KMS-11 (cell line): ENCODE results near the gene NPLOC4.

ENCODE experiments used
- H2AFZ ChIP-seq: fragments of 200-600 bp; sonication (generic); 2 replicates; pipeline ENCODE4 v1.6.1; 2016; ENCODE audit warnings: antibody characterized with exemption, mixed run types, low read depth
- H3K27ac ChIP-seq: fragments of 200-600 bp; sonication (generic); 2 replicates; pipeline ENCODE4 v1.6.1; 2016; ENCODE audit warnings: mild to moderate bottlenecking, mixed run types
- H3K27me3 ChIP-seq: fragments of 200-600 bp; sonication (generic); 2 replicates; pipeline ENCODE4 v1.6.1; 2017; ENCODE audit warnings: mild to moderate bottlenecking, low read depth, mixed run types, moderate library complexity; ENCODE audit not compliant: insufficient read depth
- H3K36me3 ChIP-seq: fragments of 200-600 bp; sonication (generic); 2 replicates; pipeline ENCODE4 v1.6.1; 2017; ENCODE audit warnings: mild to moderate bottlenecking, mixed run types; ENCODE audit not compliant: insufficient read depth
- H3K4me1 ChIP-seq: fragments of 200-600 bp; sonication (generic); 2 replicates; pipeline ENCODE4 v1.6.1; 2016; ENCODE audit warnings: mild to moderate bottlenecking, low read depth, mixed run types; ENCODE audit not compliant: poor library complexity, severe bottlenecking
- H3K4me2 ChIP-seq: fragments of 200-600 bp; sonication (generic); 2 replicates; pipeline ENCODE4 v1.7.0; 2016; ENCODE audit warnings: mild to moderate bottlenecking, mixed run types
- H3K4me3 ChIP-seq: fragments of 200-600 bp; sonication (generic); IDR thresholded peaks from 2 replicates; pipeline ENCODE4 v1.6.1; 2017; ENCODE audit warnings: low read depth, low read length, mixed read lengths; ENCODE audit not compliant: insufficient read depth
- H3K79me2 ChIP-seq: fragments of 200-600 bp; sonication (generic); 2 replicates; pipeline ENCODE4 v1.6.1; 2016; ENCODE audit warnings: low read depth, mixed run types; ENCODE audit not compliant: insufficient read depth
- H3K9ac ChIP-seq: fragments of 200-600 bp; sonication (generic); 2 replicates; pipeline ENCODE4 v1.6.1; 2016; ENCODE audit warnings: mild to moderate bottlenecking, mixed run types
- H4K20me1 ChIP-seq: fragments of 200-600 bp; sonication (generic); 2 replicates; pipeline ENCODE4 v1.6.1; 2016; ENCODE audit warnings: mild to moderate bottlenecking, mixed run types; ENCODE audit not compliant: insufficient read depth
- TF ChIP-seq, protein P1 (sequence below): fragments of 200-600 bp; sonication (generic); conservative IDR thresholded peaks from 2 replicates; pipeline ENCODE4 v1.6.1; 2017; ENCODE audit warnings: low read depth, mild to moderate bottlenecking, antibody characterized with exemption, low read length, moderate library complexity, mixed read lengths

NPLOC4 gene

DNA sequence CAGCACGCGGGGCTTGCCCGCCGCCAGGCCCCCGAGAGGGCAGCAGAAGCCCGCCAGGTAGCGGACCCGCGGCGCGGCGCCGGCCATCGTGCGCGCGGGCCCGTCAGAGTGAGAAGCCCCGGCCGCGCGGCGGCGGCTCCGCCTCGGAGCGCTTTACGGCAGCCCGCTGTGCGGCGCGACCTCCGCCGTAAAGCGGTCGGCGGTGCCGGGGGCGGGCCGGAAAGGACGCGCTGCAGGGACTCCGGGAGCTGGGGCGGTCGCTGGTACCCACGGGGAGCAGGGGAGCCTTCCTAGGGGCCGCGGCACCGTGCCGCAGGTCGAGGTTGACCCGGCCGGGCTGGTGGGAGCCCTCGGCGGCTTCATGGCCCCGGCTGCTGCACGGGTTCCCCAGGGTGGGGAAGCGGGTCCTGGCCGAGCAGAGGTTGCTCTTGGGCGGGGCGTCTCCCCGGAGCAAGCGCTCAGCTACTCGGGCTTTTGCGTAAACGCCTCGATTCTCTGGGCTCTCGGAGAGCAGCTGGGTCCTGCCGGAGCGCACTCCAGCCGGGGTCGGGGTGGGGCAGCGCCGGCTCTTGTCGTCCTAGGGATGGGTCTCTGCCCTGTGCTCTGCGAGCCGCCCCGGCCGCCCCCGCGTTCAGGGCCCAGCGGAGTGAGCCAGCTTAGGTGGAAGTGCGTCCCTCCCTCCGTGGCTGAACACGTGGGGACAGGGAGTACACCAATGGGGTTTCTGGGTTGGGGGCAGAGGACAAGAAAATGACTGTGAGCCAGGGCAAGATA, 84.5 kb downstream of the NPLOC4 start, which contains the start of gene FAAP100:
Gene FAAP100, minus strand, starts transcription at position 110 of the 774 bp plus-strand sequence. Its CDS starts 23 bp downstream, at position 87.
- no peaks in the 10 kb centered on the region for H4K20me1 ChIP-seq
- peak within 1 kb of the TSS; percentile 98 for H3K4me2 ChIP-seq
- H3K36me3 ChIP-seq, result no peaks in the 10 kb centered on the region; the same call in 1 of the 2 replicates
- TF ChIP-seq, protein P1, sequence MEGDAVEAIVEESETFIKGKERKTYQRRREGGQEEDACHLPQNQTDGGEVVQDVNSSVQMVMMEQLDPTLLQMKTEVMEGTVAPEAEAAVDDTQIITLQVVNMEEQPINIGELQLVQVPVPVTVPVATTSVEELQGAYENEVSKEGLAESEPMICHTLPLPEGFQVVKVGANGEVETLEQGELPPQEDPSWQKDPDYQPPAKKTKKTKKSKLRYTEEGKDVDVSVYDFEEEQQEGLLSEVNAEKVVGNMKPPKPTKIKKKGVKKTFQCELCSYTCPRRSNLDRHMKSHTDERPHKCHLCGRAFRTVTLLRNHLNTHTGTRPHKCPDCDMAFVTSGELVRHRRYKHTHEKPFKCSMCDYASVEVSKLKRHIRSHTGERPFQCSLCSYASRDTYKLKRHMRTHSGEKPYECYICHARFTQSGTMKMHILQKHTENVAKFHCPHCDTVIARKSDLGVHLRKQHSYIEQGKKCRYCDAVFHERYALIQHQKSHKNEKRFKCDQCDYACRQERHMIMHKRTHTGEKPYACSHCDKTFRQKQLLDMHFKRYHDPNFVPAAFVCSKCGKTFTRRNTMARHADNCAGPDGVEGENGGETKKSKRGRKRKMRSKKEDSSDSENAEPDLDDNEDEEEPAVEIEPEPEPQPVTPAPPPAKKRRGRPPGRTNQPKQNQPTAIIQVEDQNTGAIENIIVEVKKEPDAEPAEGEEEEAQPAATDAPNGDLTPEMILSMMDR, result no peak
- H3K4me3 ChIP-seq, result peak within 1 kb of the TSS; percentile 45
- H3K27me3 ChIP-seq, result no peaks in the 10 kb centered on the region
- H2AFZ ChIP-seq, result peak within 1 kb of the TSS; percentile 76
- peak within 1 kb of the TSS; percentile 80 for H3K9ac ChIP-seq
- H3K79me2 ChIP-seq, result peaks cover 20% of the 10 kb centered on the region
- peak within 1 kb of the TSS; percentile 45 for H3K27ac ChIP-seq
- H3K4me1 ChIP-seq, result peaks cover 41% of the 10 kb centered on the region

DNA sequence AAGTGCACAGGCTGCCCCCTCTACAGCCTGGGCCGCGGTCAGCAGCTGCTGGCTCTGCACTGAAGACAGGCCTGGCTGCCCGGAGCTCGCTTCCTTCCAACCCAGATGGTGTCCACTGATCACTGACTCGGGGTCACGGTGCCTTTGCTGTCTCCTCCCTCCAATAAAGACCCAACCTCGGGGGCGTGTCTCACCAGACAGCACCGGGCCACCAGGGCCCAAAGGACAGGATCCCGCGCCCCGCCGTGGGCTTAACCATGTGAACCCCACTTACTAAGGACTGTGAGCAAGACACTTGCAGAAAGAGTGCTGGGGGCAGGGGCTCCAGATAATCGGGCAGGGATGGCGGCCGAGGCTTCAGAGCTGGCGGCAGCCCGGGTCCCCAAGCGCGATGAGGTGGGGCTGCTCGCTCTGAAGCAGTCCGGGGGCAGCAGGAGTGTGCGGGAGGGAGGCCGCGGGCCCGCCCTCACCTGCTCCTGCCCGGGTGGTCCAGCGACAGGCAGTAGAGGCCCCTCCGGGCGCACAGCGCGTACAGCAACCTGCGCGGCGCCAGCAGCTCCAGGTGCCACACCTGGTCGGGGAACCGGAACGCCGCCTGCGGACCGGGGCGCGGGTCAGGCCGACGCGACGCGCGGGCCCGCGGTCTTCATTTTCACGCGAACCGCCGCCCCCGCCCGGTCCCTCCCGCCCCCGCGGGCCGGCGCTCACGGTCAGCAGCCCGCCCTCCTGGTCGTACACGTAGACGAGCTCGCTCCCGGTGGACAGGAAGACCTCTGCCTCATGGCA, 85.3 kb downstream of the NPLOC4 start:
- Histone ChIP-seq H3K36me3 (no peaks in the 10 kb centered on the region; the same call in 1 of the 2 replicates), H2AFZ (peak overlapping the region; percentile 76), H3K4me1 (peaks cover 36% of the 10 kb centered on the region), H4K20me1 (no peaks in the 10 kb centered on the region), H3K27me3 (no peaks in the 10 kb centered on the region), H3K4me3 (peak overlapping the region; percentile 45), H3K4me2 (peak overlapping the region; percentile 98), H3K79me2 (peaks cover 20% of the 10 kb centered on the region), H3K27ac (peak overlapping the region; percentile 45), H3K9ac (peak overlapping the region; percentile 80)
- TF ChIP-seq, protein P1, result no peak

DNA sequence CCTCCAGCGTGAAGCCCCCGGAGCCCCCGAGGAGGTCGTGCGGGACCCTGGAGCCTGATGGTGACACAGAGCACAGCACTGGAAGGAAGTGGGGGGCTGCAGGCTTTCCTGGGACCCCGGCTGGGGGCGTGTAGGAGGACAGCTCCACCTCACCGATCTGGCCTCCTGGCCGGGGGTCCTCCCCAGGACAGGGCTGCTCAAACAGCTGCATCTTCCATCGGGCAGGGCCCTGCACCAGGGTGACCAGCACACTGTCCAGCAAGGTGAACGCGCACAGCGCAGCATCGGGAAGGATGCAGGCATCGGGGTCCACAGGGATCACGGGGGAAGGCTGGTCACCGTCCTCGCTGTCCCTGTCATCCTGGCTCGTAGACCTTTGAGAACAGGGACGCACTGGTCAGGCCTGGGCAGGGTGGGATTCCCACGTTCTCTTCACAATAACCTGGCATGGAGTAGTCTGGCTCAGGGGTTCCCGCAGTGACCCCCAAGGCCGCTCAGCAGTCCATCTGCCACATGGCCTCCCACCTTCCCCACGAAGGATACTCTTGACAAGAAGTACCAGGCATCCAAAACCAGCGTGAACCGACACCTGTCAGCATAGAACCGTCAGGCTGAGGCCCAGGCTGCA, 86.0 kb downstream of the NPLOC4 start:
- peak overlapping the region; percentile 98 for H3K4me2 ChIP-seq
- no peak overlapping the region for H3K27ac ChIP-seq
- peak overlapping the region; percentile 35 for H3K4me3 ChIP-seq
- H4K20me1 ChIP-seq, result no peaks in the 10 kb centered on the region
- H3K79me2 ChIP-seq, result peaks cover 20% of the 10 kb centered on the region
- no peaks in the 10 kb centered on the region for H3K27me3 ChIP-seq
- no peaks in the 10 kb centered on the region; the same call in 1 of the 2 replicates for H3K36me3 ChIP-seq
- peaks cover 30% of the 10 kb centered on the region for H3K4me1 ChIP-seq
- H2AFZ ChIP-seq, result no peak overlapping the region
- H3K9ac ChIP-seq, result peak overlapping the region; percentile 80; the same call in 1 of the 2 replicates
- TF ChIP-seq, protein P1, result no peak

DNA sequence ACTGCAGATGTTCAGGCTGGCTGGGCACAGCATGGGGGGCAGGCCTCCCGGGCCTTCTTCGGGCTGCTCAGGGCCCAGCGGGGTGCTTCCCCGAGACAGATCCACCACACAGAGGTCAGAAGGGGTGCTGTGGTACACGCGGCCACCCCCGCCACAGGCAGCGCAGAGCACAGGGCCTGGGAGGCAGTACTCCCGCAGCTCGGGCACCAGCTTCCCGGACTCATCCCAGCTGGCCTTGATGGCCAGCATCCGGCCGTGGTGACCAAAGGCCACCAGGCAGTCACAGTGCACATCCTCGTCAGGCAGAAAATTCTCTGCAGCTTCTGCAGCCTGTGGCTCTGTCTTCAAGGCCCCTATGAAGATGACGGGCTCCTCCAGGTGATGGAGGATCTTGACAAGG, 86.6 kb downstream of the NPLOC4 start:
- no peaks in the 10 kb centered on the region; the same call in 1 of the 2 replicates for H3K36me3 ChIP-seq
- H3K4me3 ChIP-seq, result no peak overlapping the region
- no peaks in the 10 kb centered on the region for H3K27me3 ChIP-seq
- TF ChIP-seq, protein P1, result no peak
- peaks cover 25% of the 10 kb centered on the region for H3K4me1 ChIP-seq
- H3K27ac ChIP-seq, result no peak overlapping the region
- peaks cover 20% of the 10 kb centered on the region for H3K79me2 ChIP-seq
- H3K4me2 ChIP-seq, result no peak overlapping the region; the same call in 1 of the 2 replicates
- H2AFZ ChIP-seq, result no peak overlapping the region
- H4K20me1 ChIP-seq, result no peaks in the 10 kb centered on the region
- no peak overlapping the region for H3K9ac ChIP-seq
